Measurements from ENCODE around the gene COX10.
"Not testable (repeated sequence)": the region's sequence is repeated elsewhere in the genome, so short reads cannot be mapped to it uniquely, and the experiment has no call there.

COX10 gene

GRCh38 chr17:14069251-14070021 lies at the start of gene COX10:
Gene COX10, plus strand, starts transcription at chr17:14069504. Its CDS starts 102 bp downstream, at chr17:14069606.
- peak; percentile 88 for DNase-seq

GRCh38 chr17:14021651-14022294 lies 47.5 kb upstream of the COX10 start:
- DNase-seq = not testable (repeated sequence)

DNA sequence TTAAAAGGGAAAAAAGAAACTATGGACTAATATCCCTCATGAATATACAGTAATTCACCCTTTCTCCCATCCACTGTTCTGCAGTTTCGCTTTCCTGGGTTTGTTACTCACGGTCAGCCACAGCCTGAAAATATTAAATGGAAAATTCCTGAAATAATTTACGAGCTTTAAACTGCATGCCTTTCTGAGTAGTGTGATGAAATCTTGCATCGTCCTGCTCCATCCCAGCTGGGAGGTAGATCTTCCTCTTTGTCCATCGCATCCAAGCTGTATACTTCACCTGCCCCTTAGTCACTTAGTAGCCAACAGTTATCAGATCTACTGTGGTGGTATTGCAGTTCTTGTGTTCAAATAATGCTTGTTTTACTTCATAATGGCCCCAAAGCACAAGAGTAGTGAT lies 39.5 kb upstream of the COX10 start:
- DNase-seq = not testable (repeated sequence)

- DNase-seq = no peak
These were observed 37.1 kb upstream of the COX10 start for GRCh38 chr17:14032234-14032633.

DNA sequence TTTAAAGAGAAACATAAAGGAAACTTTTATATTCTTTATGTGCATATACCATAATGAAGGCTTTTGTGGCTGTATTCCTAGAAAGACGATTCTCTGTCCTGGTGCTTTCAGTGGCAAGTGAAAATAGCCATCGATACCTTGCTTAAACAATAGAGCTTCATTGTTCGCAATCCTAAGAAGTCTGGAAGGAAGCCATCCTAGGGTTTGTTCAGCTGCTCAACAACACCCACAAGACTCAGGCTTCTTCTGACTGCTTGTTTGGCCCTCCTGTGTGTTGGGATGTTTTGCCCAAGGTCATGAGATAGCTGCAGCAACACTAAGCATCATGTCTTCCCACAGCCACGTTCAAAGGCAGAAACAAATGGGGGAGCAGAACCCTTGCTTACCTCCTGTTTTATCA lies 36.1 kb upstream of the COX10 start:
- no peak for DNase-seq

GRCh38 chr17:14037453-14037852 lies 31.9 kb upstream of the COX10 start:
- no peak for DNase-seq

DNA sequence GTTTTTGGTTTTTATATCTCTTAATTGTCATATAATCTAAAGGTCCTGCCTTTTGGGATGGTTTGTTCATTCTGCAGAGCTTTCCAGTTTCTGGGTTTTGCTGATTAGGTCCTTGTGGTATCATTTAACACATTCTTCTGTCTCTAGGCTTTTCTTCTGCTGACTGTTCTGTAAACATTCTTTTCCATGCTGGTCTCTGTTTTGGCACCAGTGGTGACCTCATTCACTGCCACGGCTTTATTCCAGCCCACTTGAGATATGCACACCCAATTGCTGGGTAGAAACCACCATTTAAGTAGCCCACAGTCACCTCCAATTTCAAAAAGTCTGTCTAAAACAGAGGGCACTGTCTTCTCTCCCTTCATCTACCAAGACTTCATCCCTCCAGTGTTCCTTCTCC lies 31.1 kb upstream of the COX10 start:
- DNase-seq = no peak

DNA sequence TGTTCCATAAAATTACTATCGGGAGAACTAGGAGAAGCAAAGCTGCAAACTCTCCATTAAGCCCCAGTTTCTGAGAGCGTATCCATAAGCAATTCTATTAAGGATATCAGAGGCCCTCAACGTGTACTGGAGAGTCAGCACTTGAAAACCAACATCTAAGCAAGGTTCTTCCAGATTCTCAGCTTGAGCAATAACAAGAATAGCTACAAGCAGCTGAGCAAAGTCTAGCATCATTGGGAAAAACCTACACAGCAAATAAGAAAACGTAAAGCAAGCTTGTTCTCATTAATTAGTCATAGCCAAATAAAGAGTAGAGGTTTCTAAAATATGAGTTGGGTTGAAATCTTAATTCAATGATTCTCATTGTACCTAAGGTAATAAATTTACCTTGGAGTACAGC lies 26.9 kb upstream of the COX10 start:
- no peak for DNase-seq

DNA sequence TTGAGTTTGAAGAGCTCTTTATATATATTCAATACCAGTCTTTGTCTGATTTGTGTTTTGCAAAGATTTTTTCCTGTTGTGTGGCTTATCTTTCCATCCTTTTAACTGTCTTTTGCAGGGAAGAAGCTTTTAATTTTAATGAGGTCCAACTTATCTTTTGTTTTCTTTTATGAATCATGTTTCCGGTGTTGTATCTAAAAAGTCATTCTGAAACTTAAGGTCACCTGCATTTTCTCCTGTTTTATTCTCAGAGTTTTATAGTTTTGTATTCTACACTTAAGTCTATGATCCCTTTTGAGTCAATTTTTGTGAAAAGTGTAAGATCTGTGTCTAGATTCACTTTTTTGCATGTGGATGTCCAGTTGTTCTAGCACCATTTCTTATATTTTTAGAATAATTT lies 24.6 kb upstream of the COX10 start:
- DNase-seq = no peak

- no peak for DNase-seq
These were observed 22.3 kb upstream of the COX10 start for GRCh38 chr17:14046978-14047377.

GRCh38 chr17:14047591-14047990 lies 21.7 kb upstream of the COX10 start:
- DNase-seq = no peak

DNA sequence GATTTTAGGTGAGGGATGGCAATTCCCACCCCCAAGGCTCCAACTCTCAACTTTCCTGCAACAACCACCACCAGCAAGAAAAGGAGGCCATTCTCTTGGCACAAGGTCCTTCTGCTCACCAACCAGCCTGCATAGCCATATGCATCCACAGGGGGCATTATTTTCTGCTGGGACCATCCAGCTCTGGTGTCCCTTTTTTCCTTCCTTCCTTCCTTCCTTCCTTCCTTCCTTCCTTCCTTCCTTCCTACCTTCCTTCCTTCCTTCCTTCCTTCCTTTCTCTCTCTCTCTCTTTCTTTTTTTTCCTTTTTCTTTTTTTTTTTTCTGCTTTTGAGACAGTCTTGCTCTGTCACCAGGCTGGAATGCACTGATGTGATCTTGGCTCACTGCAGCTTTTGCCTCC lies 21.1 kb upstream of the COX10 start:
- no peak for DNase-seq

DNA sequence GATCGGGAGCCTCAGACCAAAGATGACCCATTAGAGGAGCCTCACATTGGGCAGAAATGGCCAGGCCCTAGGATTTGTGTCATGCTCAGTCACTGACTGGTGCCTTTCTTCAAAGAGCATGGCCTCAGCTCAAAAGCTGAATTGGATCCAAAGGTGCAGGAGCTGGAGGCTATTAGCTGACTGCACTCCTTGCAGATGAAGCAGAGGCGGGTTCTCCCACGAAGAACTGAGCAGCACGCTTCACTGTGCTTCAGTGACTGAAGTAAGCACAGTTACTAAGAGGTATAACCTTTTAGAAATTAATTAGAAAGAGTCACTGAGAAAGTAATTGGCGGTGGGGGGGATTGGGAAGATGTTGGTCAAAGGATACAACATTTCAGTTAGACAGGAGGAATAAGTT lies 18.7 kb upstream of the COX10 start:
- no peak for DNase-seq

- no peak for DNase-seq
These were observed 17.6 kb upstream of the COX10 start for GRCh38 chr17:14051692-14052091.

- DNase-seq = no peak
These were observed 16.3 kb upstream of the COX10 start for GRCh38 chr17:14052886-14053615.

DNA sequence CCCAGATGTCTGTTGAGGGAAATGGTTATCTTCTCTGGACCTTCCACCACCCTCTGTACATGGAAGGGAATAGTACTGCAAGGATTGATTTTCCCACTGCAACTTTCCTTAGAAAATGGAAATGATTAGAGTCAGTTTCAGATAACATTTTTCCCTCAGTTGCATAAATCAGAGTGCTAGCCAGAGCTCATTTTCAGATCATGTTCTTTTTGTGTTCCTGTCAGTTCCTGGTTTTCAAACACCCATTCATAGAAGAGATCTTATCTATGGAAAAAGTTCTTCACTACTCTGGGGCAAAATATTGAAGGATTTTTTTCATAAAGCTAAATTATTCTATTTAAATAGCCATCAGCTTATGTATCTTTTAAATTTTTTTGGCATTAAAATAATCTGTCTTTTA lies 11.7 kb upstream of the COX10 start:
- no peak for DNase-seq

DNA sequence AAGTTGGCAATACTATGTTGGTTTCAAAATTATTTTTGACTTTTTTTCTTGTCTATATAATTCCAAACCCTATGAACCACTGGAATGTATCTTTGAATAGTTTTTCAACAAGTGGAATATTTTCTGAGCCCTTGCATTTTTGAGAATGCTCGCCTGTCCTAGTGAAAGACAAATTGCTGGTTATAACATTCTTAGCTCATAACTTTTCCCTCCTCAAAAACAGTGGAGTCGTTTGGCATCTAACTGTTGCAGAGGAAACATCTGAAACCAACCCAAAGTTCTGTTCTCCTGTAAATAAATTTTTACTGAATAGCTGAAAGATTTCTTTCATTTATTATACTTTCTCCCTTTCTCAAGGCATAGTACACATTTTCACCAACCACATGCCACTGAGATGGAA lies 11.3 kb upstream of the COX10 start:
- no peak for DNase-seq

DNA sequence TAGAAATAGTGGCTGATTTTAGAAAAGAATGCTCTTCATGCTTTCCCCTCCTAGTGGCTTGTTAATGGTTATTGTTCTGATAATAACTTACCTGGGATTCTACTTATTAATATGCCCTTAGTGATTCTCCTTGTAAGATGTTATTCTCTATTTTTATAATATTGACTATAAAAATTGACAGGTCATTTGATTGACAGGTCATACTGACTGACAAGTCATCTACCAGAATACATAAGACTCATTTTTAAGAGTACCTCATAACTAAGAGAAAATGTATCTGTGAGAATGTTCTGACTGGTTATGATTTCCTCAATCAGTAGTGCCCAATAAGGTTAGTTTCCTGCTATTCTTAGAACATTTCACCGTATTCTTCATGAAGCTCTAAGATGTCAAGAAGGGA lies 8.6 kb upstream of the COX10 start:
- no peak for DNase-seq

DNA sequence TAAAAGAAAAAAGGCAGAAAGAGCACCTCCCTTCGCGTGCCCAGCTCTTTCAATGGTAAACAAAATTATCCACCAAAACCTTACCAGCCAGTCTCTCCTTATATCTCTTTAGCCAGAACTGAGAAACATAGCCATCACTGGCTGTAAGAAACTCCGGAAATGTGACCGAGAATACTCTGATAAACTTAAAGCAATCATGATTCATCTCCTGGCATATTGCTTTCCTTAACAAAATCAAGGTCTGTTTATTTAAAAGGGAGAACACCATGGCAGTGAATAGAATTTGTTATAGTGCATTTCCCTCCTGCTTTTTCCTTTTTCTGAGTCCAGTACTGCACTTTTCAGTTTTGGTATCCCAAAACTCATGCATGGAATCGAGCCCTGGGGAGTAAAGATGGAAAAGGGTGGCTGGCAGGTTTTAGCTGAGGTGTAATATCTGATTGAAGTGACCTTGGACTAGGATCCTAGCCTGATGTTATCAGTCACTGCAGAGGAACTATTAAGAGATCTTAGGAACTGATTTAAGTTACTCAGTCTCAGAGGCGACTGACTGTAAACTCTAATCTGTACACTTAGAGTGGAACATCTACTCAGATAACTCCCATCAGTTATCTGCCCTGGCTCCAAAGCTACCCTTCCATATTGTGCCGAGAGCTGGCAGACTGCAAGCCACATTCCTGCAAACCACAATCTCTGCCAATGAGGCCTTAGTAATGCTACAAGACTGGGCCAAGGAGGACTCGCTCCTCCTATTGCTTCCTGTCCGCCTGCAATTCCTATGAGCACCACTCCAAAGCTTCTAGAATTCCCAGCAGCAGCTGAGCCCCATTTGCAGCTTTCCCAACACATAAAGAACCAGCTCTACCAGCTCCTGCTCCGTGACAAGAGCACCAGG lies 7.4 kb upstream of the COX10 start:
- DNase-seq = no peak

DNA sequence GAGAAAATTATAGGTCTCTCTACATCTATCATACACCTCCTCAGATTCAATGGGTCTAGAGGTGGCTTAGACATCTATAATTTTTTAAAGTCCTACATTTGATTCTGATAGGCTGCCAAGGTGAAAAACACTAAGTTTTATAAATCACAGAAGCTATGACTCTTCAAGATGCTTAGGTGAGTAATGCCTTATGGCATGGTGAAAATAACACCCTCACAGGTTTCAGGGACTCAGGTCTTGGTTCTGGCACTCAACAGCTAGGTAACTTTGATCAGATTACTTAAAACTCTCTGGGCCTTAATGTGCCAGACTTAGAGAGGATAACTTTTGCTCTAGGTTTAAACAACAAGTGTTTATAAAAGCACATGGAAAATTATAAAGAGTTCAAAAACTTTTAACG lies 2.0 kb upstream of the COX10 start:
- no peak for DNase-seq

- DNase-seq = no peak
These were observed 608 bp upstream of the COX10 start for GRCh38 chr17:14068542-14069250.

- no peak for DNase-seq
These were observed 1.2 kb downstream of the COX10 start for GRCh38 chr17:14070344-14070984.
